Right lobe of liver (tissue), 6 donors: ENCODE results near the gene HAP1. TPM values are rescaled to one million over a fixed set of nuclear protein-coding genes. Genes with fewer than 3 reads are reported as not detected.

Experiments used
- ATAC-seq, 4 donors: fragments of 200-7000 bp; cut with Tn5 transposase; one replicate each; pipeline ENCODE4 v1.9.1; 2020; ENCODE audit warnings: mild to moderate bottlenecking in 4 of 4, moderate library complexity in 4 of 4
- DNase-seq, 3 donors: peaks; one replicate each; pipeline ENCODE4 v3.0.0-alpha.2; 2020
- H3K27ac ChIP-seq, 3 donors: fragments of 200-600 bp; one replicate each; pipeline ENCODE4 v1.8.0; 2022
- H3K27me3 ChIP-seq, 2 donors: fragments of 200-600 bp; one replicate each; pipeline ENCODE4 v1.8.0; 2022
- H3K36me3 ChIP-seq, 4 donors: fragments of 200-600 bp; sonication (generic) in 1 of 4; one replicate each; pipeline versions ENCODE4 v1.5.1 to v1.8.0; 2017 to 2022; ENCODE audit warnings: control low read depth in 1 of 4
- H3K4me1 ChIP-seq, 4 donors: fragments of 200-600 bp; sonication (generic) in 1 of 4; one replicate each; pipeline versions ENCODE4 v1.5.1 to v1.8.0; 2017 to 2022; ENCODE audit warnings: control low read depth in 1 of 4
- H3K4me3 ChIP-seq, 3 donors: fragments of 200-600 bp; one replicate each; pipeline ENCODE4 v1.8.0; 2022
- H3K9me3 ChIP-seq, 4 donors: fragments of 200-600 bp; sonication (generic) in 1 of 4; one replicate each; pipeline versions ENCODE4 v1.5.1 to v1.8.0; 2017 to 2022; ENCODE audit warnings: control low read depth in 1 of 4
- CTCF ChIP-seq, 4 donors: fragments of 200-600 bp in 3 of 4; fragments of 450-650 bp in 1 of 4; IDR thresholded peaks; one replicate each; pipeline versions ENCODE4 v1.5.1 to v1.8.0; 2016 to 2022; ENCODE audit warnings: antibody characterized with exemption in 4 of 4, mild to moderate bottlenecking in 2 of 4
- POLR2A ChIP-seq: fragments of 450-650 bp; IDR thresholded peaks from one replicate; pipeline ENCODE4 v1.6.1; 2017; ENCODE audit warnings: antibody characterized with exemption, mild to moderate bottlenecking
- WGBS: methylation state at CpG from one replicate; pipeline ENCODE4 v1.1.6; 2018; ENCODE audit warnings: low coverage, low lambda C conversion rate; ENCODE audit not compliant: insufficient coverage; ENCODE audit errors: missing lambda C conversion rate; 5-methylcytosine and 5-hydroxymethylcytosine counted together
- intact Hi-C, 2 donors: fragments of 100-400 bp; cut with DNase I; formaldehyde crosslinking; loops; one replicate each; pipeline versions ENCODE4 v1.11.2 to v1.14.1; 2022
- total RNA-seq, 6 experiments: library from RNA; depleted of rRNA in 2 of 6; stranded (reverse); fragments of >200 nt in 2 of 6; fragmentation: NEBNext Ultra II Directional in 3 of 6; extraction: Animal tissue kit (Norgen Biotek cat#: 25700) in 3 of 6; gene quantifications; one replicate each; pipeline versions ENCODE4 v1.1.0 to v1.2.4, GENCODE V29; 2016 to 2023
- donor health status: DM: no; HTN: yes; CAD: no.
- donor health status: DM: no; HTN: no; CAD: no.
- donor health status: DM: no; HTN: no; CAD: no.
- donor health status: DM: no; HTN: yes; CAD: no.
- donor health status: DM: no; HTN: yes; CAD: no.

Gene HAP1
- total RNA-seq, 6 experiments from 2014 or later = 0.07 to 0.10 (median 0.07) TPM; not detected in 3

DNA sequence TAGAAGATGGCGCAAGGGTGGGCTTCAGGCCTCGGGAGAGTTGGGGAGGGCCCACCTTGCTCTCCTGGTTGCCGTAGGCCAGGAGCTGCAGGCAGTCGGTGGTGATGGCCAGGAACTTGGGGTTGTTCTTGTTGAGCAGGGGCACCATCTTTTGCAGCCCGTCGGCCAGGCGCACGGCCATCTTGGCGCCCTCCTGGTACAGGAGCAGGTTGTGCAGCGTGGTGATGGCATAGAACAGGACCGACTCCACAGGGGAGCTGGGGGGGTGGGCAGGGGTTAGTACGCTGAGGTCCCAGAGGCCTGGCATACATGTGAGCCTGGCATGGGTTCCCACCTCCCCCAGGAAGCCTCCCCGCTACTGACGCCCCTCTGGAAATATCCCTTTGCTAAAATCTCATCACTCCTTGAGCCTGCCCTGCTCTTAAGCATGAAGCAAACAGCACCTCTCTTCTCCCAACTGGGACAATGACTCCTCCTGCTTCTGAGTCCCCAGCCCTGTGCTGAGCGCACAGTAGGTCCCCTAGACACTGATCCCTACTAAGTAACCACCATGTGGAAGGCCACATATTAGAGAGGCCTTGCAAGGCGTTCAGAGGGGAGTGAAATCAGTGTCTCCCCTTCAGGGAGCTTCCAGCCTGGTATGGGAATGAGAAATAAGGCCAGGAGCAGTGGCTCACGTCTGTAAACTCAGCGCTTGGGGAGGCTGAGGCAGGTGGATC lies 33.0 kb upstream of the HAP1 start:
- TF ChIP-seq CTCF (IDR thresholded peaks at IDR 0.05) (no peak), POLR2A (no peak)
- no peak for DNase-seq
- Histone ChIP-seq H3K36me3 (peaks cover 0 to 89% (median 45%) of the 10 kb centered on the region in 4 donors), H3K27me3 (no peaks in the 10 kb centered on the region), H3K9me3 (no peaks in the 10 kb centered on the region), H3K4me1 (peaks cover 0 to 12% (median 0%) of the 10 kb centered on the region in 4 donors), H3K27ac (no peak overlapping the region), H3K4me3 (no peak overlapping the region)
- WGBS = 93% methylated on average over 6 of the region's 18 CpGs
- intact Hi-C loops = no loop called here
- no peak for ATAC-seq

GRCh38 chr17:41766135-41766534 lies 31.7 kb upstream of the HAP1 start:
- DNase-seq (no peak), ATAC-seq (no peak)
- no peaks in the 10 kb centered on the region for H3K9me3 ChIP-seq
- no peak overlapping the region for H3K4me3 ChIP-seq
- H3K27me3 ChIP-seq = no peaks in the 10 kb centered on the region
- TF ChIP-seq CTCF (IDR thresholded peaks at IDR 0.05) (no peak), POLR2A (no peak)
- intact Hi-C loops = no loop called here
- peaks cover 0 to 97% (median 50%) of the 10 kb centered on the region in 4 donors for H3K36me3 ChIP-seq
- no peaks in the 10 kb centered on the region for H3K4me1 ChIP-seq
- H3K27ac ChIP-seq = no peak overlapping the region

DNA sequence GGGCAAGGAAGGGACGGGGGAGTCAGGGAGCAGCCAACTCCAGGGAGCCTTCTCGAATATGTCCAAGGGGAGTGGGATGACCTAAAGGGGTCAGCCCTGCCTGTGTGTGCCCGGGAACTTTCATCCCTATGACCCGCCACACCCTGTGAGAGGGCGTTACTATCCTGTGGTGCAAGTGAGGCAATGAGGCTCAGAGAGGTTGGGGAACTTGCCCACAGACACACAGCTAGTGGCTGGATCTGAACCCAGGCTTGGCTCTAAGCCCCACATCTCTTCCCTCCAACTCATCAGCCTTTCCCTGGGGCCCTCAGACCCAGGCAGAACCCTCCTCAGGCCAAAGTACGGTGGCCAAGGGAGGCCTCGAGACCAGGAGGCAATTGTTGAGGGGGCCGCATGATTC lies 28.9 kb upstream of the HAP1 start:
- TF ChIP-seq POLR2A (no peak), CTCF (IDR thresholded peaks at IDR 0.05) (no peak)
- WGBS = no CpG with 5 or more reads among the region's 8 CpGs
- DNase-seq (no peak), ATAC-seq (no peak)
- no peaks in the 10 kb centered on the region for H3K4me1 ChIP-seq
- H3K27ac ChIP-seq = no peak overlapping the region
- H3K4me3 ChIP-seq = no peak overlapping the region
- no peaks in the 10 kb centered on the region for H3K27me3 ChIP-seq
- no peaks in the 10 kb centered on the region for H3K9me3 ChIP-seq
- H3K36me3 ChIP-seq = peaks cover 0 to 97% (median 53%) of the 10 kb centered on the region in 4 donors
- intact Hi-C loops = no loop called here

DNA sequence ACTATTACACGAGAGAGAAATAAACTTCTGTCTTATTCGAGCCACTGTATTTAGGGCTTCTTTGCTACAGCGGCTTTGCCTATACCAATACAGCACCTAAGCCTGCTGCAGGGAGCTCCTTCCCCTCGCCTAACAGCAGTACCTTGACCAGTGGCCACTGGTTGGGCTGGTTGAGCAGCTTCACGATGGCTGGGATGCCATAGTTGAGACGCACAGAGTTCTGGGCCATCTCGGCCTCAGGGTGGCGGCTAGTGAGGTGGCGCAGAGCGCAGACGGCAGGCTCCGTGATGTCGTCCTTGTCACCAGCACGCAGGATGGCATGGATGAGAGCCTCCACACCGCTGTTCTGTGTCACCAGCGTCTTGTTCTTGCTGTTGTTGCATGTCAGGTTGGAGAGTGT lies 28.4 kb upstream of the HAP1 start:
- peaks cover 0 to 97% (median 53%) of the 10 kb centered on the region in 4 donors for H3K36me3 ChIP-seq
- no peak overlapping the region for H3K27ac ChIP-seq
- H3K9me3 ChIP-seq = no peaks in the 10 kb centered on the region
- H3K4me3 ChIP-seq = no peak overlapping the region
- no peaks in the 10 kb centered on the region for H3K27me3 ChIP-seq
- WGBS = 86% methylated on average over 3 of the region's 16 CpGs
- DNase-seq (no peak), ATAC-seq (no peak)
- intact Hi-C loops = no loop called here
- TF ChIP-seq POLR2A (no peak), CTCF (IDR thresholded peaks at IDR 0.05) (no peak)
- no peaks in the 10 kb centered on the region for H3K4me1 ChIP-seq
